ENCODE measurements around the gene LATS1. TPM values are rescaled to one million over a fixed set of nuclear protein-coding genes. Genes with fewer than 3 reads are reported as not detected.

Gene LATS1
- total RNA-seq, 1 donor from 2014 or later = 25.3 TPM

DNA sequence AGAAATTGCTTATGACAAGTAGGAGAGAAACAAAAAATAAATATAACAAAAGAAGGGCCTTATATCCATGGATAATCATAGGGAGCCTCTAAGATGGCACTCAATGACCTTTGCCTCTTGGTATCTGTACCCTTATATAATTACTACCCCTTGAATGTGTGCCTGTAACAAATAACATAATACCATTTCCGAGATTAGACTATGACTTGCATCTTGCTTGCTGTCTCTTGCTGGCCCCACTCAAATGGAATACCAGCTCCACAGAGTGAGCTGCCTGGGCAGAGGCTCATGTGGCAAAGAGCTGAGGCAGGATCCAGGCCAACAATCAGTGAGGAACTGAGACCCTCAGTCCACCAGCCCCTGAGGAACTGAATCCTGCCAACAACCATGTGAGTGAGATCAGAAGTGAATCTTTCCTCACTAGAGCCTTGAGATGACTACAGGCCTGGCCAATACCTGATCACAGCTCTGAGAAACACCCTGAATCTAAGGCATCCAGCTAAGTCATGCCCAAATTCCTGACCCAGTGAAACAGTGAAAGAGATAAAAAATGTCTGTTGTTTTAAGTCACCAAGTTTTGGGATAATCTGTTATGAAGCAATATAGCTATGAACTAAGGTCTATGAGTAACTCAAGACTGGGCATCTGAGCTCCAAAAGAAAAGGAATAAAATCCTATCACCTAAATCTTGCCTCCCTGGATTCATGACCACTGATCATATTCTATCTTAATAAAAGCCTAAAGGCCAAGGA, 74.9 kb downstream of the LATS1 start:
- H3K4me3 Mint-ChIP-seq (ENCODE audit: unreplicated experiment) = no peak overlapping the region
- H3K27me3 Mint-ChIP-seq (ENCODE audit: unreplicated experiment) = no peaks in the 10 kb centered on the region
- TF ChIP-seq, protein P1, sequence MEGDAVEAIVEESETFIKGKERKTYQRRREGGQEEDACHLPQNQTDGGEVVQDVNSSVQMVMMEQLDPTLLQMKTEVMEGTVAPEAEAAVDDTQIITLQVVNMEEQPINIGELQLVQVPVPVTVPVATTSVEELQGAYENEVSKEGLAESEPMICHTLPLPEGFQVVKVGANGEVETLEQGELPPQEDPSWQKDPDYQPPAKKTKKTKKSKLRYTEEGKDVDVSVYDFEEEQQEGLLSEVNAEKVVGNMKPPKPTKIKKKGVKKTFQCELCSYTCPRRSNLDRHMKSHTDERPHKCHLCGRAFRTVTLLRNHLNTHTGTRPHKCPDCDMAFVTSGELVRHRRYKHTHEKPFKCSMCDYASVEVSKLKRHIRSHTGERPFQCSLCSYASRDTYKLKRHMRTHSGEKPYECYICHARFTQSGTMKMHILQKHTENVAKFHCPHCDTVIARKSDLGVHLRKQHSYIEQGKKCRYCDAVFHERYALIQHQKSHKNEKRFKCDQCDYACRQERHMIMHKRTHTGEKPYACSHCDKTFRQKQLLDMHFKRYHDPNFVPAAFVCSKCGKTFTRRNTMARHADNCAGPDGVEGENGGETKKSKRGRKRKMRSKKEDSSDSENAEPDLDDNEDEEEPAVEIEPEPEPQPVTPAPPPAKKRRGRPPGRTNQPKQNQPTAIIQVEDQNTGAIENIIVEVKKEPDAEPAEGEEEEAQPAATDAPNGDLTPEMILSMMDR (IDR thresholded peaks at IDR 0.05; ENCODE audit: unreplicated experiment) = no peak
- no peak overlapping the region for H3K27ac Mint-ChIP-seq (ENCODE audit: unreplicated experiment)
- H3K9me3 Mint-ChIP-seq (ENCODE audit: unreplicated experiment) = no peaks in the 10 kb centered on the region
- H3K4me1 Mint-ChIP-seq (ENCODE audit: unreplicated experiment) = peaks cover 4% of the 10 kb centered on the region
- DNase-seq (ENCODE audit: low spot score) = no peak
- no peaks in the 10 kb centered on the region for H3K36me3 Mint-ChIP-seq (ENCODE audit: low read depth, unreplicated experiment)

GRCh38 chr6:149636124-149636523, 81.8 kb downstream of the LATS1 start:
- TF ChIP-seq, protein P1 (IDR thresholded peaks at IDR 0.05; ENCODE audit: unreplicated experiment) = no peak
- Mint-ChIP-seq H3K27ac (ENCODE audit: unreplicated experiment) (no peak overlapping the region), H3K36me3 (ENCODE audit: low read depth, unreplicated experiment) (no peaks in the 10 kb centered on the region), H3K4me1 (ENCODE audit: unreplicated experiment) (no peaks in the 10 kb centered on the region), H3K4me3 (ENCODE audit: unreplicated experiment) (no peak overlapping the region), H3K27me3 (ENCODE audit: unreplicated experiment) (no peaks in the 10 kb centered on the region), H3K9me3 (ENCODE audit: unreplicated experiment) (no peaks in the 10 kb centered on the region)
- DNase-seq (ENCODE audit: low spot score) = no peak

DNA sequence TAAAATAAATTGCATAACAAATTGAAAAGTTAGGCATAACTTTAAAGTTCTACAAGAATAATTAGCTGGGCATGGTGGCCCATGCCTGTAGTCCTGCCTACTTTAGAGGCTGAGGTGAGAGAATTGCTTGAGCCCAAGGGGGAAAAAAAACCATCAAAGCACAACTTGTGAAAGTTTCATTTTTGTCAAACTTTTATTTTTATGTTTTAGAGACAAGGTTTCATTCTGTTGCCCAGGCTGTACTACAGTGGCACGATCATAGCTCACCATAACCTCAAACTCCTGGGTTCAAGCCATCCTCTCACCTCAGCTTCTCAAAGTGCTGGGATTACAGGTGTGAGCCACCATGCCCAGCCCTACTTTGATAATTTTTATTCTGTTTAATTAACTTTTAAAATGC, 83.6 kb downstream of the LATS1 start:
- no peak overlapping the region for H3K4me3 Mint-ChIP-seq (ENCODE audit: unreplicated experiment)
- H3K27ac Mint-ChIP-seq (ENCODE audit: unreplicated experiment) = no peak overlapping the region
- DNase-seq (ENCODE audit: low spot score) = no peak
- peaks cover under 1% of the 10 kb centered on the region for H3K36me3 Mint-ChIP-seq (ENCODE audit: low read depth, unreplicated experiment)
- H3K9me3 Mint-ChIP-seq (ENCODE audit: unreplicated experiment) = no peaks in the 10 kb centered on the region
- peaks cover 1% of the 10 kb centered on the region for H3K4me1 Mint-ChIP-seq (ENCODE audit: unreplicated experiment)
- peaks cover 2% of the 10 kb centered on the region for H3K27me3 Mint-ChIP-seq (ENCODE audit: unreplicated experiment)
- TF ChIP-seq, protein P1 (IDR thresholded peaks at IDR 0.05; ENCODE audit: unreplicated experiment) = no peak

- Mint-ChIP-seq H3K4me1 (ENCODE audit: unreplicated experiment) (peaks cover 7% of the 10 kb centered on the region), H3K4me3 (ENCODE audit: unreplicated experiment) (peak overlapping the region; percentile 7), H3K27ac (ENCODE audit: unreplicated experiment) (peak overlapping the region; percentile 46), H3K9me3 (ENCODE audit: unreplicated experiment) (no peaks in the 10 kb centered on the region), H3K36me3 (ENCODE audit: low read depth, unreplicated experiment) (peaks cover 8% of the 10 kb centered on the region), H3K27me3 (ENCODE audit: unreplicated experiment) (peaks cover 2% of the 10 kb centered on the region)
- TF ChIP-seq, protein P1 (IDR thresholded peaks at IDR 0.05; ENCODE audit: unreplicated experiment) = no peak
- DNase-seq (ENCODE audit: low spot score) = no peak
Measured at GRCh38 chr6:149628875-149629510, 88.9 kb downstream of the LATS1 start.

GRCh38 chr6:149627672-149628071, 90.2 kb downstream of the LATS1 start:
- Mint-ChIP-seq H3K27ac (ENCODE audit: unreplicated experiment) (no peak overlapping the region), H3K36me3 (ENCODE audit: low read depth, unreplicated experiment) (peaks cover 8% of the 10 kb centered on the region), H3K9me3 (ENCODE audit: unreplicated experiment) (no peaks in the 10 kb centered on the region), H3K27me3 (ENCODE audit: unreplicated experiment) (peaks cover 2% of the 10 kb centered on the region), H3K4me3 (ENCODE audit: unreplicated experiment) (no peak overlapping the region), H3K4me1 (ENCODE audit: unreplicated experiment) (peaks cover 7% of the 10 kb centered on the region)
- DNase-seq (ENCODE audit: low spot score) = no peak
- TF ChIP-seq, protein P1 (IDR thresholded peaks at IDR 0.05; ENCODE audit: unreplicated experiment) = no peak

All from endothelial cell (in vitro differentiated cells).